Ovary (tissue), 1 donor: ENCODE measurements around the gene HAND2.

Experiments
- EP300 ChIP-seq: sonication (generic); formaldehyde crosslinking; IDR thresholded peaks from one replicate; pipeline ENCODE4 v1.6.1; 2017; ENCODE audit warnings: antibody characterized with exemption
- POLR2A ChIP-seq: fragments of 450-650 bp; IDR thresholded peaks from one replicate; pipeline ENCODE4 v1.6.1; 2017; ENCODE audit warnings: antibody characterized with exemption, mild to moderate bottlenecking, moderate library complexity

DNA sequence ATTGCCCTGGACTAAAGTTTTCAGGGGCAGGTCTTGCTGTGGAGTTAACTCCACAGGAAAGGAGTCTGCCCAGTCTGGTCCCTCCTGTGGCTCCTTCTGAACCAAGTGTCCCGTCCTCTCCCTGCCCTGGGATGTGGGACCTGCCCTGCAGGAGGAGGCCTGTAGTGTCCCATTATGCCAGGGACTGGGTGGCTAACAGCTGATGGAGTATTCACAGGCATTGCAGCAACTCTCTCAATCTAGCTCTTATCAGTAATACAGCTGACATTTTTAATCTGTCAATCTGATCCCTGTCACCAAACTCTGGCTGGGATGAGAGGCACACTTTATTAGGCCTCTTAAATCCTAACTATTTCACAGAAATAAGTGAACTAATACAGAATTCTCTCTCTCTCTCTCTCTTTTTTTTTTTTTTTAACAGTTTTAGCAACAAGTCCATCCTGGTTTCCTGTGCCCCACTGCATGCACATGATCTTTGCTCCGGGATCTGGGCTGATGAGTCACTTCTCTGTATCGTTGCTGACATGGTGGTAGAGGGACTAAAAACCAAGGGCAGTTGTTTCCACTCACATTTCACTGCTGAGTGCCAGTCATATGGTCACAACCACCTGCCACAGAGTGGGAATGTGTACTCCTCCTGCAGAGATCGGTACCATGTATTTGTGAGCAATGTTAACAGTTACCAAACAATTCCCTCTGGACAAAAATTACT, 39.1 kb downstream of the HAND2 start:
- no peak for TF ChIP-seq EP300
- TF ChIP-seq POLR2A: no peak
